Measurements from ENCODE around the gene BRD4. TPM values are rescaled to one million over a fixed set of nuclear protein-coding genes. Genes with fewer than 3 reads are reported as not detected.

Gene BRD4
- total and polyA plus RNA-seq, 2 of the 13 experiments (the other 11 are each of a cell fraction or from before 2014, with no cell fraction given), result 10.5 to 11.4 TPM

- no peak for TF ChIP-seq DZIP1 (CRISPR knock-in tag; IDR thresholded peaks at IDR 0.05)
- no peak for TF ChIP-seq TOE1 (CRISPR knock-in tag; IDR thresholded peaks at IDR 0.05)
- TF ChIP-seq FIP1L1 (IDR thresholded peaks at IDR 0.05; ENCODE audit: borderline replicate concordance, insufficient read depth, low read depth, low read length), result no peak
- no peak for TF ChIP-seq ZNF879 (CRISPR knock-in tag; IDR thresholded peaks at IDR 0.05)
- no peak for TF ChIP-seq HNF4A (CRISPR knock-in tag; IDR thresholded peaks at IDR 0.05)
- TF ChIP-seq MXD1 (CRISPR knock-in tag; IDR thresholded peaks at IDR 0.05), result no peak
- TF ChIP-seq NFE2L1 (CRISPR knock-in tag; IDR thresholded peaks at IDR 0.05; ENCODE audit: borderline replicate concordance), result no peak
- 0 out of 2 replicates have a peak, but pooled peaks have one; percentile 33 for TF ChIP-seq ARID4A (CRISPR knock-in tag; IDR thresholded peaks at IDR 0.05; ENCODE audit: borderline replicate concordance)
- no peak for TF ChIP-seq SRY (CRISPR knock-in tag; IDR thresholded peaks at IDR 0.05)
- TF ChIP-seq ZNF468 (CRISPR knock-in tag; IDR thresholded peaks at IDR 0.05), result no peak
- no peak for TF ChIP-seq THAP8 (CRISPR knock-in tag; IDR thresholded peaks at IDR 0.05; ENCODE audit: borderline replicate concordance)
- no peak for TF ChIP-seq NKX3-1 (CRISPR knock-in tag; IDR thresholded peaks at IDR 0.05)
- no peak; a peak in 1 of 4 replicates for TF ChIP-seq POLR2A (IDR thresholded peaks at IDR 0.05; ENCODE audit: insufficient read depth in 1 of 2, low read depth in 2 of 2, low read length in 2 of 2)
- no peak for TF ChIP-seq ZNF431 (CRISPR knock-in tag; IDR thresholded peaks at IDR 0.05; ENCODE audit: borderline replicate concordance, low read depth)
- no peak for TF ChIP-seq ZNF205 (CRISPR knock-in tag; IDR thresholded peaks at IDR 0.05)
- no peak for TF ChIP-seq ZSCAN31 (CRISPR knock-in tag; IDR thresholded peaks at IDR 0.05; ENCODE audit: low read depth)
- TF ChIP-seq MEIS1 (CRISPR knock-in tag; IDR thresholded peaks at IDR 0.05; ENCODE audit: borderline replicate concordance), result no peak
- TF ChIP-seq CHD4 (IDR thresholded peaks at IDR 0.05; ENCODE audit: borderline replicate concordance, low read length), result no peak
- peak; percentile 48 for TF ChIP-seq FOSL2 (CRISPR knock-in tag; IDR thresholded peaks at IDR 0.05)
- no peak for TF ChIP-seq RCOR2 (CRISPR knock-in tag; IDR thresholded peaks at IDR 0.05)
- no peak for TF ChIP-seq ZNF101 (CRISPR knock-in tag; IDR thresholded peaks at IDR 0.05; ENCODE audit: borderline replicate concordance, low read depth)
- TF ChIP-seq GATAD2A (CRISPR knock-in tag; IDR thresholded peaks at IDR 0.05), result 0 out of 2 replicates have a peak, but pooled peaks have one; percentile 26
Observed at GRCh38 chr19:15304140-15304705, 28.1 kb downstream of the BRD4 start (continued).
